Mesenchymal stem cell (in vitro differentiated cells and primary cell): ENCODE results near the gene LYPD6.

ENCODE experiments used
- DNase-seq: peaks from one replicate; pipeline ENCODE4 v3.0.0-alpha.2; 2013
- H2AFZ ChIP-seq: one replicate; pipeline ENCODE4 v1.6.1; 2013; ENCODE audit warnings: low read depth, mild to moderate bottlenecking, control low read depth, inconsistent platforms, low read length, moderate library complexity
- H2AK5ac ChIP-seq: 2 replicates; pipeline ENCODE4 v1.6.1; 2013; ENCODE audit warnings: low read length, moderate library complexity, mild to moderate bottlenecking, inconsistent platforms; ENCODE audit not compliant: severe bottlenecking
- H2BK120ac ChIP-seq: one replicate; pipeline ENCODE4 v1.6.1; 2013; ENCODE audit warnings: low read depth, mild to moderate bottlenecking, inconsistent platforms, low read length, moderate library complexity
- H2BK12ac ChIP-seq, 2 experiments: one replicate each; pipeline ENCODE4 v1.6.1; 2013; ENCODE audit warnings: inconsistent platforms in 2 of 2, low read length in 2 of 2, mild to moderate bottlenecking in 2 of 2, moderate library complexity in 2 of 2, control low read depth in 1 of 2
- H2BK15ac ChIP-seq: one replicate; pipeline ENCODE4 v1.6.1; 2013; ENCODE audit warnings: mild to moderate bottlenecking, low read depth, inconsistent platforms; ENCODE audit not compliant: poor library complexity, severe bottlenecking
- H2BK5ac ChIP-seq: 2 replicates; pipeline ENCODE4 v1.6.1; 2013; ENCODE audit warnings: low read depth, mild to moderate bottlenecking, low read length, control low read depth, inconsistent platforms; ENCODE audit not compliant: poor library complexity, severe bottlenecking
- H3K14ac ChIP-seq, 2 experiments: one replicate each; pipeline ENCODE4 v1.6.1; 2013; ENCODE audit warnings: inconsistent platforms in 2 of 2, low read length in 2 of 2, control low read depth in 1 of 2, mild to moderate bottlenecking in 1 of 2, moderate library complexity in 1 of 2
- H3K18ac ChIP-seq, 2 experiments: one replicate each; pipeline ENCODE4 v1.6.1; 2013; ENCODE audit warnings: inconsistent platforms in 2 of 2, low read length in 2 of 2, control low read depth in 1 of 2, low read depth in 1 of 2, mild to moderate bottlenecking in 1 of 2
- H3K23ac ChIP-seq, 2 experiments: one replicate each; pipeline ENCODE4 v1.6.1; 2013; ENCODE audit warnings: inconsistent platforms in 2 of 2, low read length in 2 of 2, mild to moderate bottlenecking in 2 of 2, moderate library complexity in 2 of 2, control low read depth in 1 of 2
- H3K27ac ChIP-seq: 2 replicates; pipeline ENCODE4 v1.5.1; 2013; ENCODE audit warnings: mild to moderate bottlenecking, moderate library complexity, low read length, control low read depth, inconsistent platforms; ENCODE audit not compliant: poor library complexity, severe bottlenecking
- H3K27me3 ChIP-seq, 2 experiments: 2 replicates each; pipeline versions ENCODE4 v1.6.1 to v1.7.0; 2013; ENCODE audit warnings: low read length in 2 of 2, mild to moderate bottlenecking in 2 of 2, moderate library complexity in 2 of 2, control low read depth in 1 of 2, inconsistent platforms in 1 of 2; ENCODE audit not compliant: control insufficient read depth in 1 of 2, insufficient read depth in 1 of 2
- H3K36me3 ChIP-seq, 2 experiments: 2 replicates each; pipeline versions ENCODE4 v1.6.1 to v1.7.0; 2013; ENCODE audit warnings: low read length in 2 of 2, control low read depth in 1 of 2, inconsistent platforms in 1 of 2, low read depth in 1 of 2, mild to moderate bottlenecking in 1 of 2; ENCODE audit not compliant: insufficient read depth in 2 of 2, control insufficient read depth in 1 of 2
- H3K4ac ChIP-seq, 2 experiments: one replicate each; pipeline ENCODE4 v1.6.1; 2013; ENCODE audit warnings: inconsistent platforms in 2 of 2, low read length in 2 of 2, mild to moderate bottlenecking in 2 of 2, moderate library complexity in 2 of 2, control low read depth in 1 of 2, low read depth in 1 of 2
- H3K4me1 ChIP-seq: 2 replicates; pipeline ENCODE4 v1.6.1; 2013; ENCODE audit warnings: low read depth, low read length, control low read depth; ENCODE audit not compliant: control insufficient read depth, insufficient read depth
- H3K4me2 ChIP-seq: 2 replicates; pipeline ENCODE4 v1.6.1; 2013; ENCODE audit warnings: low read length, mild to moderate bottlenecking, inconsistent platforms; ENCODE audit not compliant: poor library complexity, severe bottlenecking
- H3K4me3 ChIP-seq, 2 experiments: 2 replicates each; pipeline versions ENCODE4 v1.5.1 to v1.7.0; 2013; ENCODE audit warnings: low read length in 2 of 2, mild to moderate bottlenecking in 2 of 2, control low read depth in 1 of 2, low read depth in 1 of 2; ENCODE audit not compliant: insufficient read depth in 1 of 2
- H3K79me1 ChIP-seq: replicated peaks from 2 replicates; pipeline ENCODE4 v1.6.1; 2013; ENCODE audit warnings: mild to moderate bottlenecking, control low read depth, low read length, inconsistent platforms; ENCODE audit not compliant: poor library complexity, severe bottlenecking
- H3K9ac ChIP-seq: 2 replicates; pipeline ENCODE4 v1.7.0; 2013; ENCODE audit warnings: mild to moderate bottlenecking, low read length, moderate library complexity
- H3K9me3 ChIP-seq: 2 replicates; pipeline ENCODE4 v1.7.0; 2013; ENCODE audit warnings: mild to moderate bottlenecking, low read length; ENCODE audit not compliant: control insufficient read depth
- H4K8ac ChIP-seq: one replicate; pipeline ENCODE4 v1.6.1; 2013; ENCODE audit warnings: inconsistent platforms, mild to moderate bottlenecking, low read length, moderate library complexity
- H4K91ac ChIP-seq: one replicate; pipeline ENCODE4 v1.6.1; 2013; ENCODE audit warnings: mild to moderate bottlenecking, low read length, inconsistent platforms
- WGBS: methylation state at CpG from one replicate; pipeline ENCODE4 v1.1.7; 2013; ENCODE audit warnings: mixed read lengths; 5-methylcytosine and 5-hydroxymethylcytosine counted together

The LYPD6 gene

DNA sequence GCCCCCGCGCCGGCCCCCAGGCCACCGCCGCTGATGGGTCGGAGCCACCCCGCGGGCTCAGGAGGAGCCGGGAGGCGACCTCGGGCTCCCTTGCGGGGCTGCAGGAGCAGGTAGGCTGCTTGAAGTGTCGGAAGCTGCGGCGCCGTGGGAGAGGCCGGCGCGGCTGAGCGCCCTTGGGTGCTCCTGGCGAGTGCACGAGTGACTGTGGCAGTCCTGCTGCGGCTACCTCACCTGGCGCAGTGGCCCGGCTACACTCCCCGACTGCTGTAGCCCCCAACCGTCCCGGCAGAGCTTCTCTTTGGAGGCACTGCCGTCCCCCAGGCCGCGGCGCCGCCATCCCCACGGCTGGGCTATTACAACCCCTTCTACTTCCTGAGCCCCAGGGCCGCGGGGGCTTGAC is 10.0 kb upstream of the LYPD6 start:
- Histone ChIP-seq H3K4me3 (no peak overlapping the region), H3K9ac (no peak overlapping the region), H3K79me1 (no peaks in the 10 kb centered on the region), H2BK120ac (no peak overlapping the region), H2AFZ (no peak overlapping the region), H2BK5ac (no peak overlapping the region), H3K14ac (no peak overlapping the region), H4K91ac (peak overlapping the region; percentile 39), H3K23ac (no peak overlapping the region), H2BK12ac (no peak overlapping the region), H3K18ac (no peak overlapping the region), H3K4me1 (no peaks in the 10 kb centered on the region), H2BK15ac (peak overlapping the region; percentile 52), H3K27me3 (peaks cover 0 to 2% of the 10 kb centered on the region in 2 experiments), H3K4ac (no peak overlapping the region), H4K8ac (no peak overlapping the region), H3K36me3 (no peaks in the 10 kb centered on the region), H2AK5ac (no peak overlapping the region), H3K4me2 (no peak overlapping the region), H3K27ac (no peak overlapping the region), H3K9me3 (peaks cover 3% of the 10 kb centered on the region)
- no peak for DNase-seq
- WGBS = 98% methylated on average over 36 of the region's 36 CpGs

DNA sequence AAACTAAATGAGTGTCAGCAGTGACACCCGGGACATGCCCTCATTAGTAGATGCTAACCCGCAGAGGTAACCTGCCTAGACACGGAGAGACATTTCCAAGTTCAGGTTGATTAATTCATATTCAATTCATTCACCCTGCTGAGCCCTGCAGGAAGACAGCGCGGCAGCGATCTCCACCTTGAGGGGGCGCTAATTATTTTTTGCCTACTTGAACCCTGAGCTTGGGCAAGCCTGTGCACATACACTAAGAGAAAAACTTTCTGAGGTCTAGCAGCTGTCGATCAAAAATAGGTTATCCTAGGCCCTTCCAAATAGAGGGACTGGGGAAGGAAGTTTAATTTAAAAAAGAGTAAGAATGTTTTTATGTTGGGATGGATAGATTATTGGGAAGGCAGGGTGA is 1.3 kb upstream of the LYPD6 start:
- peaks cover 8% of the 10 kb centered on the region for H3K4me1 ChIP-seq
- H3K14ac ChIP-seq = no peak overlapping the region
- no peak overlapping the region for H2AFZ ChIP-seq
- peak overlapping the region; percentile 23 for H2BK15ac ChIP-seq
- no peaks in the 10 kb centered on the region for H3K36me3 ChIP-seq
- no peak for DNase-seq
- H2BK5ac ChIP-seq = no peak overlapping the region
- H3K4me3 ChIP-seq = peak overlapping the region in 1 of 2 experiments; percentile 78
- peak overlapping the region; percentile 75 for H3K4me2 ChIP-seq
- H3K23ac ChIP-seq = no peak overlapping the region
- no peaks in the 10 kb centered on the region for H3K79me1 ChIP-seq
- no peak overlapping the region for H4K8ac ChIP-seq
- 58% methylated on average over 8 of the region's 8 CpGs for WGBS
- H3K9ac ChIP-seq = no peak overlapping the region
- no peak overlapping the region for H2BK12ac ChIP-seq
- H3K9me3 ChIP-seq = peaks cover 3% of the 10 kb centered on the region
- no peak overlapping the region for H3K18ac ChIP-seq
- no peak overlapping the region for H2AK5ac ChIP-seq
- no peak overlapping the region for H2BK120ac ChIP-seq
- peaks cover 4 to 54% of the 10 kb centered on the region in 2 experiments for H3K27me3 ChIP-seq
- H3K4ac ChIP-seq = no peak overlapping the region
- no peak overlapping the region for H3K27ac ChIP-seq
- no peak overlapping the region for H4K91ac ChIP-seq

DNA sequence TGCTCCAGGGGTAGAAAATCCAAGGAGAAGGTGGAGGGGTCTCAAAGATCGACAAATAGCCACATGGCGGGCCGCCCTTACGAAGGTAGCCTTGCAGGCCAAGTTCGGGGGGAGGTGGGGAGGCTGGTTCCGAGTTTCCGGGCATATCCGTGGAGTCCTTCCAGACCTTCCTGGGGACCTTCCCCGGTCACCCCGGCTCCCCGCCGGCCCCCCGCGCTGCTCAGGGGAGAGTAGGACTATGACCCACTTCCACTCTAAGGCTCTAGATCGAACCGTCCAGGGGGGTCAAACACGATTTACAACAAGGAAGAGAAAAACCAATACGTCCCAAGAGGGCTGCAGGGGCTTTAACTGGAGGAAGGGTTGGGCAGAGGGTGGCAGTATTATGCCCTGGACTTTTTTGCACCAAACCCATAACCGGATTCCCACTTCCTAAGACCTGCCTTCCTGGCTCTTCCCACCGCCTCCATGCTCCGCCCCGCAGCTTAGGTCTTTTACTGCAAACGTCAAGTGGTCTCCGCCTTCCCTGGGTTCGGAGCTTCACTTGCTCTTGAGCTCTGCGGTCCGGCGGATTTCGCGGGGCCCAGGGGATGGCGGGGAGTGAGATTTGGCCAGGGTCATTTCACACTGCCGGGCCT is 779 bp upstream of the LYPD6 start:
- H2AK5ac ChIP-seq = no peak overlapping the region
- H3K23ac ChIP-seq = no peak overlapping the region
- peak; percentile 81 for DNase-seq
- H3K36me3 ChIP-seq = no peaks in the 10 kb centered on the region
- H3K4ac ChIP-seq = no peak overlapping the region
- H2BK120ac ChIP-seq = peak overlapping the region; percentile 15
- H2BK12ac ChIP-seq = no peak overlapping the region
- H3K18ac ChIP-seq = no peak overlapping the region
- H2AFZ ChIP-seq = peak overlapping the region; percentile 29
- peaks cover 4 to 57% of the 10 kb centered on the region in 2 experiments for H3K27me3 ChIP-seq
- no peak overlapping the region for H2BK15ac ChIP-seq
- no peak overlapping the region for H3K27ac ChIP-seq
- 21% methylated on average over 28 of the region's 32 CpGs for WGBS
- peak overlapping the region; percentile 29 for H3K9ac ChIP-seq
- peaks cover 2% of the 10 kb centered on the region for H3K9me3 ChIP-seq
- no peaks in the 10 kb centered on the region for H3K79me1 ChIP-seq
- H2BK5ac ChIP-seq = no peak overlapping the region
- peak overlapping the region; percentile 67 to 78 for H3K4me3 ChIP-seq
- H3K4me1 ChIP-seq = peaks cover 8% of the 10 kb centered on the region
- H4K91ac ChIP-seq = no peak overlapping the region
- peak overlapping the region; percentile 55 for H4K8ac ChIP-seq
- H3K14ac ChIP-seq = no peak overlapping the region
- peak overlapping the region; percentile 75 for H3K4me2 ChIP-seq

DNA sequence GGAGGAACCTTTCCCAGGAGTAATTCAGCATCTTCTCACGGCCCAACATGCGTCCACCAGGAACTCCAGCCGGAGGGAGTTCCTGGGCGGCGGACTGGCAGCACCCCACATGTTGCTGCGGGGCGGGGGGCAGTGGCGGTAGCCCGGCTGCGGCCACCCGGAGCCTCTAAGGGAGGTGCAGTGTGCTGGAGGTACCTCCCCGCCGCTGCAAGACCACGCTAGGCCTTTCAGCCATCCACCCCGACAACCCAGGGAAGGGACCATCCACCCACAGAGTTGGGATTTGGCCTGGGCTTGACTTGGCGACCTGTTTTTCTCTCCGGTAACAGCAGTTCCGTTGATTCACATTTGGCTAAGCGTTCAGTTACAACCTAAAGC is 625 bp downstream of the LYPD6 start:
- no peak overlapping the region for H2AK5ac ChIP-seq

More for the DNA sequence above, 625 bp downstream of the LYPD6 start:
- no peaks in the 10 kb centered on the region for H3K9me3 ChIP-seq
- peak overlapping the region; percentile 100 for H3K4me2 ChIP-seq
- peak overlapping the region; percentile 97 for H2AFZ ChIP-seq
- H3K4me1 ChIP-seq = peaks cover 8% of the 10 kb centered on the region
- H3K27me3 ChIP-seq = peaks cover 4 to 60% of the 10 kb centered on the region in 2 experiments
- no peaks in the 10 kb centered on the region for H3K36me3 ChIP-seq
- WGBS = under 1% methylated on average over 19 of the region's 19 CpGs
- H3K79me1 ChIP-seq = no peaks in the 10 kb centered on the region
- no peak overlapping the region for H2BK120ac ChIP-seq
- DNase-seq = no peak
- H4K8ac ChIP-seq = peak overlapping the region; percentile 36
- H3K27ac ChIP-seq = no peak overlapping the region
- H2BK5ac ChIP-seq = no peak overlapping the region
- peak overlapping the region; percentile 48 for H2BK15ac ChIP-seq
- H3K23ac ChIP-seq = peak overlapping the region in 1 of 2 experiments; percentile 50
- H3K18ac ChIP-seq = peak overlapping the region; percentile 86 to 89
- peak overlapping the region; percentile 31 for H4K91ac ChIP-seq
- H3K14ac ChIP-seq = peak overlapping the region in 1 of 2 experiments; percentile 90
- H3K4me3 ChIP-seq = peak overlapping the region; percentile 74 to 81
- peak overlapping the region in 1 of 2 experiments; percentile 66 for H2BK12ac ChIP-seq
- H3K4ac ChIP-seq = peak overlapping the region in 1 of 2 experiments; percentile 82
- H3K9ac ChIP-seq = peak overlapping the region; percentile 62
